ENCODE results near the gene IL4. TPM values are rescaled to one million over a fixed set of nuclear protein-coding genes. Genes with fewer than 3 reads are reported as not detected.
"Not testable (repeated sequence)": the region's sequence is repeated elsewhere in the genome, so short reads cannot be mapped to it uniquely, and the experiment has no call there.

The IL4 gene
- total RNA-seq, 6 experiments from 2014 or later = not detected

GRCh38 chr5:132687995-132688394, 14.2 kb downstream of the IL4 start:
- Histone ChIP-seq H3K4me3 (no peak overlapping the region), H3K9me3 (no peaks in the 10 kb centered on the region), H3K27me3 (no peaks in the 10 kb centered on the region), H3K4me1 (no peaks in the 10 kb centered on the region), H3K36me3 (no peaks in the 10 kb centered on the region), H3K27ac (no peak overlapping the region)
- intact Hi-C loops (cut with DNase I) = no loop called here
- 78% methylated on average over 5 of the region's 5 CpGs for WGBS (ENCODE audit: insufficient coverage, low coverage, low lambda C conversion rate, missing lambda C conversion rate)
- ATAC-seq (no peak), DNase-seq (no peak)
- no peak for TF ChIP-seq CTCF (IDR thresholded peaks at IDR 0.05)
- TF ChIP-seq POLR2A (IDR thresholded peaks at IDR 0.05) = no peak

- H3K4me3 ChIP-seq = no peak overlapping the region
- intact Hi-C loops (cut with DNase I) = no loop called here
- H3K36me3 ChIP-seq = no peaks in the 10 kb centered on the region
- TF ChIP-seq POLR2A (IDR thresholded peaks at IDR 0.05) = no peak
- TF ChIP-seq CTCF (IDR thresholded peaks at IDR 0.05) = no peak
- no peaks in the 10 kb centered on the region for H3K27me3 ChIP-seq
- DNase-seq (no peak), ATAC-seq (no peak)
- no peaks in the 10 kb centered on the region for H3K9me3 ChIP-seq
- no peak overlapping the region for H3K27ac ChIP-seq
- no peaks in the 10 kb centered on the region for H3K4me1 ChIP-seq
- WGBS (ENCODE audit: insufficient coverage, low coverage, low lambda C conversion rate, missing lambda C conversion rate) = 44% methylated on average over 7 of the region's 7 CpGs
Measured at GRCh38 chr5:132688536-132689339, 14.9 kb downstream of the IL4 start.

GRCh38 chr5:132689513-132689912, 15.7 kb downstream of the IL4 start:
- WGBS (ENCODE audit: insufficient coverage, low coverage, low lambda C conversion rate, missing lambda C conversion rate) = 84% methylated on average over 7 of the region's 7 CpGs
- ATAC-seq = no peak
- Histone ChIP-seq H3K4me1 (no peaks in the 10 kb centered on the region), H3K27ac (no peak overlapping the region), H3K9me3 (no peaks in the 10 kb centered on the region), H3K27me3 (no peaks in the 10 kb centered on the region), H3K4me3 (no peak overlapping the region), H3K36me3 (no peaks in the 10 kb centered on the region)
- intact Hi-C loops (cut with DNase I) = no loop called here
- no peak for TF ChIP-seq POLR2A (IDR thresholded peaks at IDR 0.05)
- TF ChIP-seq CTCF (IDR thresholded peaks at IDR 0.05) = no peak
- no peak for DNase-seq

GRCh38 chr5:132690156-132690555, 16.4 kb downstream of the IL4 start:
- TF ChIP-seq CTCF (IDR thresholded peaks at IDR 0.05) (no peak), POLR2A (IDR thresholded peaks at IDR 0.05) (no peak)
- Histone ChIP-seq H3K4me1 (no peaks in the 10 kb centered on the region), H3K27me3 (no peaks in the 10 kb centered on the region), H3K27ac (no peak overlapping the region), H3K9me3 (no peaks in the 10 kb centered on the region), H3K4me3 (no peak overlapping the region), H3K36me3 (no peaks in the 10 kb centered on the region)
- no CpG with 5 or more reads among the region's 3 CpGs for WGBS (ENCODE audit: insufficient coverage, low coverage, low lambda C conversion rate, missing lambda C conversion rate)
- DNase-seq (no peak), ATAC-seq (no peak)
- intact Hi-C loops (cut with DNase I) = no loop called here

DNA sequence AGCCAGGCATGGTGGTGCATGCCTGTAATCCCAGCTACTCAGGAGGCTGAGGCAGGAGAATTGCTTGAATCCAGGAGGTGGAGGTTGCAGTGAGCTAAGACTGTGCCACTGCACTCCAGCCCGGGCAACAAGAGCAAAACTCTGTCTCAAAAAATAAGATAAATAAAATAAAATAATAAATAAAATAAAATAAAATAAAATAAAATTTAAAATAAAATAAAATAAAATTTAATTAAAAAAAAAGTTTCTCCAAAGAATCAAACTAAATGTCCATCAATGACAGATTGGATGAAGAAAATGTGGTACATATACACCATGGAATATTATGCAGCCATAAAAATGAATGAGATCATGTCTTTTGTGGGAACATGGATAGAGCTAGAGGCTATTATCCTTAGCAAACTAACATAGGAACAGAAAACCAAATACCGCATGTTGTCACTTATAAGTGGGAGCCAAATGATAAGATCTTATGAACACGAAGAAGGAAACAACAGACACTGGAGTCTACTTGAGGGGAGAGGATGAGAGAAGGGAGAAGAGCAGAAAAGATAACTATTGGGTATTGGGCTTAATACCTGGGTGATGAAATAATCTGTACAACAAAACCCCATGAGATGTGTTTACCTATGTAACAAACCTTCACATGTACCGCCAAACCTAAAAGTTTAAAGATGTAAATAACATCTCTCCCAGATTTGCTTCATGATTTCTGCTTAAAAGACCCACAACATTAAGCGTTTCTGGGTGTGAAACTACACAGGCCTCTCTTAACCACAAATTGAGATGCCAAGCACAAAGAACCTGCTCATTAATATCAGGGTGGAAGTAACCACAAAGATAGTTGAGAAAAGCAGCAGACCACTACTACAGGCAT, 18.2 kb downstream of the IL4 start:
- H3K4me3 ChIP-seq; ATAC-seq; H3K27ac ChIP-seq; H3K36me3 ChIP-seq; intact Hi-C loops (cut with DNase I); H3K9me3 ChIP-seq; H3K4me1 ChIP-seq; DNase-seq; H3K27me3 ChIP-seq: not testable (repeated sequence)
- 55% methylated on average over 4 of the region's 5 CpGs for WGBS (ENCODE audit: insufficient coverage, low coverage, low lambda C conversion rate, missing lambda C conversion rate)

All from right lobe of liver (tissue), 6 donors.